OCI-LY7 (cell line): ENCODE data around the gene RAB3IL1. TPM values are rescaled to one million over a fixed set of nuclear protein-coding genes. Genes with fewer than 3 reads are reported as not detected.

ENCODE experiments used
- BruUV-seq: library from RNA; stranded (reverse); fragments of 400-500 nt; replicated peaks from 2 replicates; lab custom pipeline; 2021; lab: Mats Ljungman, UMichigan
- CTCF ChIA-PET: fragments of 300-600 bp; sonication (Branson Sonifier 250); formaldehyde crosslinking; loops from one replicate; lab custom pipeline; 2022; ENCODE audit warnings: antibody characterized with exemption; ENCODE audit not compliant: unreplicated experiment; lab: Charles Lee
- POLR2A ChIA-PET: fragments of 300-600 bp; sonication (Branson Sonifier 250); formaldehyde crosslinking; loops from one replicate; lab custom pipeline; 2022; ENCODE audit warnings: antibody characterized with exemption; lab: Charles Lee
- DNase-seq: peaks from one replicate; pipeline ENCODE4 v3.0.0-alpha.2; 2015; ENCODE audit warnings: low spot score
- H2AFZ ChIP-seq: fragments of 200-600 bp; sonication (generic), shearing (Covaris generic); 2 replicates; pipeline ENCODE4 v1.6.1; 2014; ENCODE audit warnings: mild to moderate bottlenecking, antibody characterized with exemption, low read length, moderate library complexity
- H3K27ac ChIP-seq: fragments of 200-600 bp; sonication (generic); 2 replicates; pipeline ENCODE4 v1.5.1; 2014; ENCODE audit warnings: mixed run types, low read depth, mild to moderate bottlenecking, moderate library complexity, low read length, inconsistent platforms; ENCODE audit not compliant: poor library complexity, severe bottlenecking
- H3K36me3 ChIP-seq: fragments of 200-600 bp; sonication (generic); 2 replicates; pipeline ENCODE4 v1.6.1; 2014; ENCODE audit warnings: mild to moderate bottlenecking, antibody characterized with exemption, low read length, moderate library complexity, mixed read lengths; ENCODE audit not compliant: insufficient read depth
- H3K4me1 ChIP-seq: fragments of 200-600 bp; sonication (generic); 2 replicates; pipeline ENCODE4 v1.5.1; 2014; ENCODE audit warnings: mild to moderate bottlenecking, low read length; ENCODE audit not compliant: insufficient read depth, poor library complexity, severe bottlenecking
- H3K4me2 ChIP-seq: fragments of 200-600 bp; sonication (generic); 2 replicates; pipeline ENCODE4 v1.6.1; 2014; ENCODE audit warnings: mild to moderate bottlenecking, low read length
- H3K4me3 ChIP-seq: fragments of 200-600 bp; sonication (generic); 2 replicates; pipeline ENCODE4 v1.5.1; 2014; ENCODE audit warnings: mild to moderate bottlenecking, low read depth, low read length; ENCODE audit not compliant: poor library complexity, severe bottlenecking
- H3K79me2 ChIP-seq: fragments of 200-600 bp; sonication (generic); 2 replicates; pipeline ENCODE4 v1.6.1; 2016; ENCODE audit warnings: low read depth, mild to moderate bottlenecking, low read length, moderate library complexity, mixed read lengths; ENCODE audit not compliant: insufficient read depth
- H3K9me2 ChIP-seq: fragments of 200-600 bp; sonication (generic); 2 replicates; pipeline ENCODE4 v1.6.1; 2016; ENCODE audit warnings: mild to moderate bottlenecking, low read length, mixed read lengths; ENCODE audit not compliant: insufficient read depth
- H3K9me3 ChIP-seq: fragments of 200-600 bp; sonication (generic); 2 replicates; pipeline ENCODE4 v1.6.1; 2014; ENCODE audit warnings: mild to moderate bottlenecking, mixed run types, low read length, mixed read lengths
- H4K20me1 ChIP-seq: fragments of 200-600 bp; sonication (generic); 2 replicates; pipeline ENCODE4 v1.6.1; 2014; ENCODE audit warnings: mild to moderate bottlenecking, antibody characterized with exemption, low read length, moderate library complexity, mixed read lengths; ENCODE audit not compliant: insufficient read depth
- CTCF ChIP-seq: fragments of 200-600 bp; sonication (generic); conservative IDR thresholded peaks from 2 replicates; pipeline ENCODE4 v1.5.1; 2014; ENCODE audit warnings: mild to moderate bottlenecking, antibody characterized with exemption, low read length, moderate library complexity, mixed read lengths
- EZH2phosphoT487 ChIP-seq: fragments of 200-600 bp; sonication (generic); IDR thresholded peaks from 2 replicates; pipeline ENCODE4 v1.6.1; 2018; ENCODE audit warnings: low read depth, borderline replicate concordance, mild to moderate bottlenecking, mixed run types, antibody characterized with exemption, low read length, moderate library complexity, mixed read lengths
- intact Hi-C: fragments of 100-400 bp; cut with micrococcal nuclease; formaldehyde crosslinking; loops from one replicate; pipeline ENCODE4 v1.10.0; 2022; ENCODE audit not compliant: unreplicated experiment
- total RNA-seq, 2 experiments: library from RNA; depleted of rRNA in 1 of 2; stranded (reverse); fragments of >200 nt in 1 of 2; shearing (Covaris generic) in 1 of 2; gene quantifications; 2 replicates each; pipeline ENCODE4 v1.2.3, GENCODE V29; 2014 to 2022

RAB3IL1 gene
- total RNA-seq, 2 experiments from 2014 or later = not detected

GRCh38 chr11:61899146-61899841, 18.1 kb downstream of the RAB3IL1 start:
- POLR2A ChIA-PET = interaction anchor here (0.6 to 2.1 kb wide), 6 partner anchors 19 to 102 kb away, joined by 3 to 11 read pairs (median 3); no protein-coding TSS in a partner anchor

GRCh38 chr11:61898247-61898582, 19.2 kb downstream of the RAB3IL1 start:
- Histone ChIP-seq H3K36me3 (no peaks in the 10 kb centered on the region), H3K9me3 (no peaks in the 10 kb centered on the region), H3K27ac (no peak overlapping the region), H3K4me2 (0 out of 2 replicates have a peak overlapping the region, but pooled peaks have one; percentile 39), H3K4me3 (no peak overlapping the region), H3K4me1 (peaks cover 20% of the 10 kb centered on the region), H3K9me2 (no peaks in the 10 kb centered on the region), H4K20me1 (no peaks in the 10 kb centered on the region), H2AFZ (no peak overlapping the region), H3K79me2 (no peaks in the 10 kb centered on the region)
- CTCF ChIA-PET = interaction anchor here (0.6 to 4.2 kb wide), 10 partner anchors 10 to 869 kb away, joined by 3 to 28 read pairs (median 10); no protein-coding TSS in a partner anchor
- DNase-seq = no peak
- no peak for TF ChIP-seq EZH2phosphoT487
- no peak for TF ChIP-seq CTCF
- BruUV-seq = no TSS peak
- intact Hi-C loops = loop anchor here (5.0 kb wide), 2 partner anchors 64 to 209 kb away; no protein-coding TSS in a partner anchor
- POLR2A ChIA-PET = interaction anchor here (0.6 to 2.1 kb wide), 5 partner anchors 18 to 856 kb away, joined by 3 to 11 read pairs (median 3); partner anchors contain the start of gene ZBTB3

More at GRCh38 chr11:61899146-61899841, 18.1 kb downstream of the RAB3IL1 start:
- no TSS peak for BruUV-seq
- Histone ChIP-seq H4K20me1 (no peaks in the 10 kb centered on the region), H3K9me3 (no peaks in the 10 kb centered on the region), H3K4me1 (peaks cover 14% of the 10 kb centered on the region), H3K4me2 (peak overlapping the region; percentile 39; the same call in 1 of the 2 replicates), H2AFZ (peak overlapping the region; percentile 37; the same call in 1 of the 2 replicates), H3K79me2 (no peaks in the 10 kb centered on the region), H3K36me3 (no peaks in the 10 kb centered on the region), H3K4me3 (no peak overlapping the region), H3K9me2 (no peaks in the 10 kb centered on the region), H3K27ac (no peak overlapping the region)
- CTCF ChIA-PET = interaction anchor here (0.5 to 4.2 kb wide), 18 partner anchors 9 to 252 kb away, joined by 3 to 28 read pairs (median 4); no protein-coding TSS in a partner anchor
- TF ChIP-seq EZH2phosphoT487 (no peak), CTCF (peak; percentile 98)
- intact Hi-C loops = loop anchor here (1.0 to 5.0 kb wide), 4 partner anchors 48 to 208 kb away; no protein-coding TSS in a partner anchor
- DNase-seq = peak; percentile 92
